DMS 273 (cell line): Measurements from ENCODE around the gene FMNL2.

ENCODE experiments used
- DNase-seq: peaks from one replicate; lab custom pipeline; 2025; ENCODE audit not compliant: unreplicated experiment; lab: John Stamatoyannopoulos, UW

Gene FMNL2

GRCh38 chr2:152632736-152633135, 297.8 kb downstream of the FMNL2 start:
- DNase-seq = no peak

- peak; percentile 73 for DNase-seq
These were observed 300.8 kb downstream of the FMNL2 start for GRCh38 chr2:152635635-152636298.

DNA sequence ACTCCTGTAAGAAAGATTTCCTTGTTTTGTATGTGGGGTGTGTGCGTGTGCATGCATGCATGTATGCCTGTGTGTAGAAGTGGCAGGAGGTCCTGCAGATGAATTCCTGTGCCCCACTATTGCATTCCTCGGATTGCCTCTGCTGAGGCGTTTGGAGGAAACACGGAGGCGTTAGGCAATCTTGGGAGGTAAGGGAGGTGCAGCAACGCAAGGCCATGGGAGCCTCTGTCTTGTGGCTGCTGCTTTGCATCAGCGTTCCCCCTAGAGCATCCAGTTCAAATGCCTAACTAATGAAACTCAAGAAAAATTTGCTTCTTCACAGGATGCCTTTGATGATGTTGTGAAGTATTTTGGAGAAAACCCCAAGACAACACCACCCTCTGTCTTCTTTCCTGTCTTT, 302.3 kb downstream of the FMNL2 start:
- DNase-seq = no peak

GRCh38 chr2:152638056-152638455, 303.1 kb downstream of the FMNL2 start:
- no peak for DNase-seq

GRCh38 chr2:152638590-152638989, 303.6 kb downstream of the FMNL2 start:
- no peak for DNase-seq

DNA sequence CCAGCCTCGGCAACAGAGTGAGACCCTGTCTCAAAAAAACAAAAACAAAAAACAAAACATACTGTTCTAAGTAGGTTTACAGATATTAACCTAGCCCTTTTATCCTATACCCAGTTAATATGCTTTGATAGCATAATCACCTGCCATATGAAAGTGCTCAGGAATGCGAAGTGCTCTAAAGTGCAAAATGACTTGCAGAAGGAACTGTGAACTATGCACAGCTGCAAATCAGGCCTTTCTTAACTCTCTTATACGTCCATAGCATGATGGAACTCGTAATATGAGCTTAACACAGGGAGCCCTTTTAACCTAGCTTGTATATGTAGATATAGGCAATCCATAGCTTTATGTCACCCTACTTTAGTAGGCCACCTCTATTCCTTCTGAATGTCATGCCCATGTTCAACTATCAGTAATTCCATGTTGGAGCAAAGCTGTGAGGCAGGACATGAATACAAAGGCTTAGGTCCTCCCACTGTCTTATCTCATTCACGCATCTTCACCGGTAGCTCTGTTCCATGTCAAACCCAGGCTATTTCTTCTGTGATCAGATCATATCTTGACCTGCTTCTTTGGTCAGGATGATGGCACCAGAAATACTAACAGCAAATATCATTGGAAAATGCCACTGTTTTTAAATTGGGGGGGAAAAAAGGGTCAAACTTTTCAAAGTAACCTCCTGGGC, 309.4 kb downstream of the FMNL2 start:
- DNase-seq = no peak

DNA sequence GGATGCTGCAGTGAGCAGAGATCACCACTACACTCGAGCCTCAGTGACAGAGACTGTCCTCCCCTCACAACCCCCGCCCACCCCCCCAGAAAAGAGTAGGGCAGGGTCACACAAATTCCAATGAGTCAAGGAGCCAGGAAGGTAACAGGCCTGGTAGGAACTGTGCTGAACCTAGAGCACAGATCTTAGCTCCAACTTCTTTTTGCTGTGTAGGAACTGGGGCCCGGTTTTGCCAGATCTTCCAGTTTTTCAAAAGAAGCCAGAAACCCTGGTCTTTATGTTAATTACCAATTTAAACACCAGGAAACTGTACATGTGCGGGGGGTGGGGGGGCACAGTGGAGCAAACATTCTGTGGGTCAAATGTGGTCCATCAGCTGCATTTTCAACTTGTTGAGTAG, 311.3 kb downstream of the FMNL2 start:
- no peak for DNase-seq

GRCh38 chr2:152646775-152647174, 311.8 kb downstream of the FMNL2 start:
- DNase-seq = peak; percentile 8

- peak; percentile 45 for DNase-seq
These were observed 312.6 kb downstream of the FMNL2 start for GRCh38 chr2:152647552-152647951.

GRCh38 chr2:152648336-152648735, 313.4 kb downstream of the FMNL2 start:
- DNase-seq = peak; percentile 23

- no peak for DNase-seq
These were observed 315.0 kb downstream of the FMNL2 start for GRCh38 chr2:152649997-152650396.

- DNase-seq = no peak
These were observed 315.9 kb downstream of the FMNL2 start for GRCh38 chr2:152650768-152651371.

DNA sequence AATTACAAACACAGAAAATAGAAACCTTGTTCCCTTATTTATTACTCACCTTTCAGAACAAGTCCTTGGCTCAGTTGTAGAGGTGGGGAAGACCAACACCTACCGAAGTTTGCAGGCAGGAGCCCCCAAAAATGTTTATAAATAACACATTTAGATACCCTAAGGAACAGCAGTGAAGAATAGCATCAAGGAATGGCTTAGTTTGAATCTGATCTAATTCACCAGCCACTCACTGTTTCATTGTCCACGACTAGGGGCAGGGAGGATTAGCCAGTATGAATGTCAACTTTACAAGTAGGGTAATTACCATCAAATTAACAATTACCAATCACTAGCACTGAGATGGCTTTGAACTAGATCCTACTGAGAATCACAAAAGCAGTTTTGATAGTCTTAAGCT, 316.9 kb downstream of the FMNL2 start:
- no peak for DNase-seq

DNA sequence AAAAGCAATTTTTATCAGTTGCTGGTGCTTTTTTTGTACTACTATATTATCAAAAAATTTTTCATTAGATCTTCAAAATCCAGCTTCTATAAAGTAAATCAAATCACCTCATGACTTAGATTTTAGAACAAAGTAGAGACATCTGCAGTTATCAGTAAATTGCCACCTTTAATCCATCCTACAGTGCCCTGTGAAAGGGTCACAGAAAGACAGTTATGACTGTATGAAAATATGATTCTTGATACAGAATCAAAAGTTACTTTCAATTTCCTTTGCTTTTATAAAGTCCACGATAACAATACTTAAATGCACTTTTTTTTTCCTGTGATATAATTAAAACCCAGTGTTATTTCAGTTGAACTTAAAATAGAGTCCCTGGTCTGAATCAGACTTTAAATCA, 320.9 kb downstream of the FMNL2 start:
- no peak for DNase-seq

DNA sequence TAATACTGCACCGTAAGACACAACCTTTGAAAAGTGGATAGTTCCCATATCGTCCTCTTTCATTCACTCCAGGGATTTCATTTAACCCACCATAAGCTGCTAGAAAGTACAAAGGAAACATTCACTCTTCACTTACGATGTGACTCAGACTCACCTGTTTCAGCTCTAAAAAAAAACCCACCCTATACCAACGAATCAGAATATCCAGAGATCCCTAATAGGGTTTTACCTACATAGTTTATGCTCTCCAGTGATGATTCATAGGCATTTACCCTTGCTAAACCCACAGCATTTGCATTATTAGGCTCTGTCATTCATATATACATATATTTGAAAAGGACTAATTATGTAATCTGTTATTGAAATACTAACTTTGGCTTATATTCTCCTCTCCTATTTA, 322.1 kb downstream of the FMNL2 start:
- no peak for DNase-seq

- DNase-seq = no peak
These were observed 323.2 kb downstream of the FMNL2 start for GRCh38 chr2:152658221-152658620.

- no peak for DNase-seq
These were observed 326.1 kb downstream of the FMNL2 start for GRCh38 chr2:152661076-152661475.

DNA sequence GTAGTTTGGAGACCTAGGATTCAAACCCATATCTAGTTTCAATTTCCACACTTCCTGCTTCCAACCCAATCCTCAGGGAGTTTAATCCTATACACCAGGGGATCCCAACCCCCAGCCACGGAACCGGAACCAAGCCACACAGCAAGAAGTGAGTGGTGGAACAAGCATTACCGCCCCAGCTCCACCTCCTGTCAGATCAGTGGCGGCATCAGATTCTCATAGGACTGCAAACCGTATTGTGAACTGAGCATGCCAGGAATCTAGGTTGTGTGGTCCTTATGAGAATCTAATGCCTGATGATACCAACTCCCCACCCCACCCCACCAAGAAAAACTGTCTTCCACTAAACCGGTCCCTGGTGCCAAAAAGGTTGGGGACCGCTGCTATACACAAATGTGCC, 329.8 kb downstream of the FMNL2 start:
- DNase-seq = no peak

DNA sequence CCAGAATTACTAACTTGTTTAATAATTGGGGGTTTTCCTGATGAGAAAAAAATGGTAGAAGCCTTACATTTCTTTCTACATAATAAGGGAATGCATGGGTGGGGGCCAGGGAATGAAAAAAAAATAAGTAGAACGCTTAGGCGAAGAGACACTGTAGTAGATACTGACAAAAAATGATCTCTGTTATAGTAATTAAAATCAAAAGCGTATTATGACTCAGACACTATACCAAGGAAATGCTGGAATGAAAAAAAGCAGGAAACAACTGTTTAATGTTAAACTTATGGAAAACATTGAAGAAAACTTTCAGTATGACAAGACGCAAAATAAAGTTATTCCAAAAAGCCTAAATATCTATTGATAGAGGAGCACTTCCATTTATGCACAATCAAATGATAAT, 339.4 kb downstream of the FMNL2 start:
- no peak for DNase-seq

DNA sequence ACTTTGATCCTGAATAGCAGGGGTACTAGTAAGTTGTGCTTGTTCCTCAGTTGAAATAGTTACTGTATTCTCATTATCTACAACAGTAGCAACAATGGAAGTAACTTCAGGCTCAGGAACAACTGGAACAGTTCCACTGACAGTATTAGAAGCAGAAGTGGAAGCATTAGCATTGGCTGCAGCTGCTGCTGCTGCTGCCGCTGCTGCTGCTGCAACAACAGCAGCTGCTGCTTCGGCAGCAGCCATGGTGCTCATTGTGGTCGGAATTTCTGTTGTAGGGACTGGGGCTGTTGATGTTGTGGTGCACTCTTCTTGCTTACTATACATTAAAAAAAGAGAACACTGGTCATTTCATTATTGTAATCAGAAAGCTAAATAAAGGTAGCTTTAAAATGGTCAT, 341.5 kb downstream of the FMNL2 start:
- DNase-seq = no peak

GRCh38 chr2:152678808-152679207, 343.8 kb downstream of the FMNL2 start:
- no peak for DNase-seq

DNA sequence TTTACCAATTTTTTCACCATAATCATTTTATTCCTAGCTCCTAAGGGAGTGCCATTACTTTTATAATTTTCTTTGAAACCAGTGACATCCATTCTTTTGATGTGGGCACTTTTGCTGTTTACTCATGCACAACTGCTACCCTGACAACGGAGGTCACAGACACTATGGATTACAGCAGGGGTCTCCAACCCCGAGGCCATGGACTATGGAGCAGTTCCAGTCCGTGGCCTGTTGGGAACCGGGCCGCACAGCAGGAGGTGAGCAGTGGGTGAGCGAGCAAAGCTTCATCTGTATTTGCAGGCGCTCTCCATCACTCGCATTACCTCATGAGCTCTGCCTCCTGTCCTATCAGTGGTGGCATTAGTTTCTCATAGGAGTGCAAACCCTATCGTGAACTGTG, 347.7 kb downstream of the FMNL2 start:
- DNase-seq = no peak
